Lower leg skin (tissue), 3 donors: Measurements from ENCODE around the gene PLXNA3.

Source experiments
- CTCF ChIP-seq, 3 donors: fragments of 450-650 bp; IDR thresholded peaks; one replicate each; pipeline ENCODE4 v1.5.1; 2016; ENCODE audit warnings: antibody characterized with exemption in 3 of 3, mild to moderate bottlenecking in 3 of 3, moderate library complexity in 2 of 3
- POLR2A ChIP-seq, 2 donors: fragments of 450-650 bp; IDR thresholded peaks; one replicate each; pipeline ENCODE4 v1.6.1; 2016 to 2017; ENCODE audit warnings: antibody characterized with exemption in 2 of 2, mild to moderate bottlenecking in 1 of 2, moderate library complexity in 1 of 2

GRCh38 chrX:154509455-154509854 is 51.4 kb downstream of the PLXNA3 start:
- TF ChIP-seq POLR2A (IDR thresholded peaks at IDR 0.05) = no peak
- no peak for TF ChIP-seq CTCF (IDR thresholded peaks at IDR 0.05)
